Neural progenitor cell (in vitro differentiated cells): Measurements from ENCODE around the gene XPR1.

Experiments
- CTCF ChIP-seq: fragments of 200-600 bp; sonication (generic); IDR thresholded peaks from 2 replicates; pipeline ENCODE4 v1.5.1; 2017; ENCODE audit warnings: antibody characterized with exemption, mild to moderate bottlenecking
- EZH2 ChIP-seq: fragments of 200-600 bp; sonication (generic); IDR thresholded peaks from 2 replicates; pipeline ENCODE4 v1.6.1; 2017; ENCODE audit warnings: antibody characterized with exemption, mild to moderate bottlenecking, moderate library complexity

DNA sequence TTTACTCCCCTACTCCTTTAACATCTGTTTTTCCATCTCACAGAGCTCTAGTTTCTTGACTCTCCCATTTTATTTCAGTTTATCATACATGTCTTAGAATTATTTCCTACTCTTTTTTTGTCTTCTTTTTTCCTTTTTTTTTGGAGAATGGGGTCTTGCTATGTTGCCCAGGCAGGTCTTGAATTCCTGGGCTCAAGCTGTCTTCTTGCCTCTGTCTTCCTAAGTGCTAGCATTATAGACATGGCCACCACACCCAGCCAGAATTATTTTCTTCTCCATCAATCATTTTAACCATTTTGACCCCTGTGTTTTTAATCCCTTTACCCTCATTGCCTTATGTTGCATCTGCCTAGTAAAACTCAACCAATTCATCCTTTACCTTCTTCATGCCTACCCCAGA, 157.6 kb downstream of the XPR1 start:
- TF ChIP-seq CTCF = no peak
- TF ChIP-seq EZH2 = no peak
